PC-9 (cell line): ENCODE measurements around the gene EHMT1. TPM values are rescaled to one million over a fixed set of nuclear protein-coding genes. Genes with fewer than 3 reads are reported as not detected.

Experiments used
- BruUV-seq: library from RNA; stranded (reverse); fragments of 400-500 nt; replicated peaks from 2 replicates; lab custom pipeline; 2021; lab: Mats Ljungman, UMichigan
- CTCF ChIA-PET: fragments of 300-600 bp; sonication (Branson Sonifier 250); formaldehyde crosslinking; loops from one replicate; lab custom pipeline; 2022; ENCODE audit warnings: antibody characterized with exemption; lab: Charles Lee
- POLR2A ChIA-PET: fragments of 300-600 bp; sonication (Branson Sonifier 250); formaldehyde crosslinking; loops from one replicate; lab custom pipeline; 2022; ENCODE audit warnings: antibody characterized with exemption; ENCODE audit not compliant: unreplicated experiment; lab: Charles Lee
- DNase-seq, 2 experiments: peaks; one replicate each; pipeline versions ENCODE4 v3.0.0 to v3.0.0-alpha.2; 2015 to 2022; ENCODE audit warnings: mixed read lengths in 1 of 2
- H2AFZ ChIP-seq: fragments of 200-600 bp; sonication (generic); 2 replicates; pipeline ENCODE4 v1.8.1; 2017; ENCODE audit warnings: antibody characterized with exemption
- H3F3A ChIP-seq: fragments of 200-600 bp; sonication (generic); 2 replicates; pipeline ENCODE4 v1.8.1; 2017; ENCODE audit warnings: antibody characterized with exemption, mild to moderate bottlenecking, low read depth; ENCODE audit not compliant: insufficient read depth
- H3K27ac ChIP-seq: fragments of 200-600 bp; sonication (generic); 2 replicates; pipeline ENCODE4 v1.6.1; 2016; ENCODE audit warnings: mixed run types
- H3K27me3 ChIP-seq: fragments of 200-600 bp; sonication (generic); 2 replicates; pipeline ENCODE4 v1.6.1; 2016; ENCODE audit warnings: low read depth, mixed run types; ENCODE audit not compliant: insufficient read depth
- H3K36me3 ChIP-seq: fragments of 200-600 bp; sonication (generic); 2 replicates; pipeline ENCODE4 v1.6.1; 2016; ENCODE audit warnings: low read depth, mixed run types
- H3K4me1 ChIP-seq: fragments of 200-600 bp; sonication (generic); replicated peaks from 2 replicates; pipeline ENCODE4 v1.6.1; 2016; ENCODE audit warnings: mixed run types; ENCODE audit not compliant: insufficient read depth
- H3K4me2 ChIP-seq: fragments of 200-600 bp; sonication (generic); 2 replicates; pipeline ENCODE4 v1.6.1; 2017; ENCODE audit warnings: mixed run types
- H3K4me3 ChIP-seq: fragments of 200-600 bp; sonication (generic); 2 replicates; pipeline ENCODE4 v1.6.1; 2016; ENCODE audit warnings: mixed run types
- H3K79me2 ChIP-seq: fragments of 200-600 bp; sonication (generic); 2 replicates; pipeline ENCODE4 v1.6.1; 2017; ENCODE audit warnings: low read depth, mixed run types
- H3K9me2 ChIP-seq: fragments of 200-600 bp; sonication (generic); 2 replicates; pipeline ENCODE4 v1.8.1; 2017; ENCODE audit warnings: mild to moderate bottlenecking; ENCODE audit not compliant: insufficient read depth
- H3K9me3 ChIP-seq: fragments of 200-600 bp; sonication (generic); 2 replicates; pipeline ENCODE4 v1.8.1; 2016; ENCODE audit warnings: low read depth; ENCODE audit not compliant: insufficient read depth
- H4K20me1 ChIP-seq: fragments of 200-600 bp; sonication (generic); 2 replicates; pipeline ENCODE4 v1.8.1; 2017; ENCODE audit not compliant: insufficient read depth
- EZH2 ChIP-seq: fragments of 200-600 bp; sonication (generic); IDR thresholded peaks from 2 replicates; pipeline ENCODE4 v1.8.0; 2017; ENCODE audit warnings: antibody characterized with exemption, low read depth
- intact Hi-C: fragments of 100-400 bp; cut with micrococcal nuclease; formaldehyde crosslinking; loops from one replicate; pipeline ENCODE4 v1.10.0; 2022; ENCODE audit not compliant: unreplicated experiment
- total RNA-seq: library from RNA; stranded (reverse); gene quantifications from 2 replicates; pipeline ENCODE4 v1.2.3, GENCODE V29; 2021
- TF ChIP-seq, protein P1 (sequence below): fragments of 200-600 bp; sonication (generic); conservative IDR thresholded peaks from 2 replicates; pipeline ENCODE4 v1.6.1; 2017; ENCODE audit warnings: mixed run types, antibody characterized with exemption, mild to moderate bottlenecking, moderate library complexity

EHMT1 gene
- total RNA-seq, 1 experiment from 2014 or later = 116 TPM

DNA sequence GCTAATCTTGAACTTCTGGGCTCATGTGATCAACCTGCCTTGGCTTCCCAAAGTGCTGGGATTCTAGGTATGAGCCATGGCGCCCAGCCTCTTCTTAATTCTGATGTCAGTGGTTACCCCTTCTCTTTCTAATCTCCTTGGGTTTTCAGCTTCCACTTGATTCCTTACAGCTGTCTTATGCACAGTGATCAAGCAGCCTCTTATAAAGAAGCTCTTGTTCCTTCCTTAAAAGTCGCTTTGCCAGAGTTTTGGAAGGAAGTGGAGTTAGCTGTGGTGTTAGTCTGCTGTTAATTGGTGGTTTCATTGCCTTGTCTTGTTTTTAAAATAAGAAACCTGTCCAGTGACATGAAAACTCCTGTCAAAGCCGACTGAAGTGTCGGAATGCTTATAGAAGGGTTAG is 130.7 kb downstream of the EHMT1 start:
- Histone ChIP-seq H2AFZ (no peak overlapping the region), H3K79me2 (no peaks in the 10 kb centered on the region), H3K4me1 (peaks cover 8% of the 10 kb centered on the region; the same call in 1 of the 2 replicates), H3K36me3 (peaks cover 5% of the 10 kb centered on the region; the same call in 1 of the 2 replicates), H3F3A (no peaks in the 10 kb centered on the region), H3K27me3 (no peaks in the 10 kb centered on the region), H3K9me3 (no peaks in the 10 kb centered on the region), H3K4me3 (no peak overlapping the region), H3K4me2 (no peak overlapping the region), H3K27ac (no peak overlapping the region), H3K9me2 (no peaks in the 10 kb centered on the region), H4K20me1 (no peaks in the 10 kb centered on the region; the same call in 1 of the 2 replicates)
- POLR2A ChIA-PET = no interaction called here
- no TSS peak for BruUV-seq
- DNase-seq = no peak
- TF ChIP-seq, protein P1, sequence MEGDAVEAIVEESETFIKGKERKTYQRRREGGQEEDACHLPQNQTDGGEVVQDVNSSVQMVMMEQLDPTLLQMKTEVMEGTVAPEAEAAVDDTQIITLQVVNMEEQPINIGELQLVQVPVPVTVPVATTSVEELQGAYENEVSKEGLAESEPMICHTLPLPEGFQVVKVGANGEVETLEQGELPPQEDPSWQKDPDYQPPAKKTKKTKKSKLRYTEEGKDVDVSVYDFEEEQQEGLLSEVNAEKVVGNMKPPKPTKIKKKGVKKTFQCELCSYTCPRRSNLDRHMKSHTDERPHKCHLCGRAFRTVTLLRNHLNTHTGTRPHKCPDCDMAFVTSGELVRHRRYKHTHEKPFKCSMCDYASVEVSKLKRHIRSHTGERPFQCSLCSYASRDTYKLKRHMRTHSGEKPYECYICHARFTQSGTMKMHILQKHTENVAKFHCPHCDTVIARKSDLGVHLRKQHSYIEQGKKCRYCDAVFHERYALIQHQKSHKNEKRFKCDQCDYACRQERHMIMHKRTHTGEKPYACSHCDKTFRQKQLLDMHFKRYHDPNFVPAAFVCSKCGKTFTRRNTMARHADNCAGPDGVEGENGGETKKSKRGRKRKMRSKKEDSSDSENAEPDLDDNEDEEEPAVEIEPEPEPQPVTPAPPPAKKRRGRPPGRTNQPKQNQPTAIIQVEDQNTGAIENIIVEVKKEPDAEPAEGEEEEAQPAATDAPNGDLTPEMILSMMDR = no peak
- TF ChIP-seq EZH2 = no peak
- CTCF ChIA-PET = interaction anchor here (0.7 kb wide), 1 partner anchor 12 kb away, joined by 3 read pairs; no protein-coding TSS in a partner anchor
- intact Hi-C loops = loop anchor here (10.0 kb wide), 1 partner anchor 75 kb away; no protein-coding TSS in a partner anchor

DNA sequence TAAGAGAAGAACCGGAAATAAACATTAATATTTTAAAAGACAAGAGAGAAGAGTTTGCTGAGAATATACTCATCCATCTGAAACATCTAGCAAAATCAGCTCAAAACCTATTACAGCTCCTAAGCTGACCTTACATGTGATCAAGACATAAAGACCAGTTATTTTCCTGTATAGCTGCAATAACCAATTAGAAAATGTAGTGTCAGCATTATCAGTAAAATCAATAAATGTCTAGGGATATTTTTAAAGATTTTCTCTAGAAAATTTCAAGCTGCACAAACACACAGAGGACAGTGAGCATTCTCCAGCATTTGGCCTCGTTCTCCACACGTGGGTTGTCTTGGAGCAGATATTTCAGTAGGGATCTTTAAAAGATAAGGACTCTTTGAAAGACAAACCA is 131.2 kb downstream of the EHMT1 start:
- Histone ChIP-seq H3K79me2 (no peaks in the 10 kb centered on the region), H3K9me3 (no peaks in the 10 kb centered on the region), H3K4me2 (no peak overlapping the region), H3K4me3 (no peak overlapping the region), H3K27me3 (no peaks in the 10 kb centered on the region), H4K20me1 (no peaks in the 10 kb centered on the region; the same call in 1 of the 2 replicates), H3K4me1 (peaks cover 8% of the 10 kb centered on the region; the same call in 1 of the 2 replicates), H2AFZ (no peak overlapping the region), H3K36me3 (peaks cover 5% of the 10 kb centered on the region; the same call in 1 of the 2 replicates), H3K9me2 (no peaks in the 10 kb centered on the region), H3F3A (no peaks in the 10 kb centered on the region), H3K27ac (no peak overlapping the region)
- POLR2A ChIA-PET = no interaction called here
- CTCF ChIA-PET = no interaction called here
- no TSS peak for BruUV-seq
- intact Hi-C loops = no loop called here
- no peak for DNase-seq
- no peak for TF ChIP-seq EZH2
- TF ChIP-seq, protein P1 = no peak

DNA sequence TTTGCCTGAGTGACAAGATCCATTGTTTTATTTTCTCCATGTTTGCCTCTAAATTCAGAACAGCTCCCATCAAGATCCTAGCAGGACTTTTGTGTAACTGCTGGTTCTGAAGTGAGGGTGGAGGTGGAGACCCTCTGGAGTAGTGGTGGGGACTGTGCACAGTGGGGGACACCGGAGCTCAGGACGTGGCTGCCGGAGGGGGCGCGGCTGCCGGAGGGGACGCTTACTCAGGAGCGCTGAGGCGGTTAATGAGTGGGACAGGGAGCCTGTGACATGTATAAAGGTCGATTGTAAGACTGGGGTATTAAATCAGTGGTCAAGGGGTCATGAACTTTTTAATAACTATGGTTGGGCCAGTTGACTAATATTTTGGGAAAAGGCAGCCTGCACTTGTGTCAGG is 131.8 kb downstream of the EHMT1 start:
- H2AFZ ChIP-seq = no peak overlapping the region
- H3K4me3 ChIP-seq = no peak overlapping the region
- intact Hi-C loops = no loop called here
- no peak for TF ChIP-seq EZH2
- TF ChIP-seq, protein P1 = no peak
- no peaks in the 10 kb centered on the region; the same call in 1 of the 2 replicates for H4K20me1 ChIP-seq
- H3K79me2 ChIP-seq = no peaks in the 10 kb centered on the region
- 0 out of 2 replicates have a peak, but pooled peaks cover 5% of the 10 kb centered on the region for H3K36me3 ChIP-seq
- H3K9me3 ChIP-seq = no peaks in the 10 kb centered on the region
- H3K27me3 ChIP-seq = no peaks in the 10 kb centered on the region
- H3K27ac ChIP-seq = no peak overlapping the region
- no peak for DNase-seq
- peaks cover 5% of the 10 kb centered on the region; the same call in 1 of the 2 replicates for H3K4me1 ChIP-seq
- H3K9me2 ChIP-seq = no peaks in the 10 kb centered on the region
- BruUV-seq = no TSS peak
- POLR2A ChIA-PET = no interaction called here
- no peak overlapping the region for H3K4me2 ChIP-seq
- no peaks in the 10 kb centered on the region for H3F3A ChIP-seq
- CTCF ChIA-PET = no interaction called here
